AG04449 (cell line): ENCODE results near the gene BBS4.

Source experiments
- CTCF ChIA-PET: fragments of 350-600 bp; formaldehyde crosslinking; extraction: SDS; loops from one replicate; lab custom pipeline; 2021; ENCODE audit warnings: antibody characterized with exemption; lab: Yijun Ruan, JAX
- POLR2A ChIA-PET: fragments of 400-600, 350-600 bp; formaldehyde crosslinking; extraction: SDS; loops from one replicate; lab custom pipeline; 2020; ENCODE audit warnings: antibody characterized with exemption, inconsistent platforms; lab: Yijun Ruan, JAX
- DNase-seq: peaks from one replicate; pipeline ENCODE4 v3.0.0-alpha.2; 2010; ENCODE audit warnings: low read depth, low spot score
- H3K4me3 ChIP-seq: 2 replicates; pipeline ENCODE4 v1.5.1; 2011; ENCODE audit warnings: low read depth, mild to moderate bottlenecking, control low read depth, low read length
- CTCF ChIP-seq: IDR thresholded peaks from one replicate; pipeline ENCODE4 v1.5.1; 2011; ENCODE audit warnings: mild to moderate bottlenecking, moderate library complexity, low read length, control low read depth, inconsistent platforms; ENCODE audit not compliant: insufficient read depth; ENCODE audit errors: missing control alignments

The BBS4 gene

GRCh38 chr15:72737723-72738122 is 51.7 kb downstream of the BBS4 start:
- DNase-seq: no peak
- POLR2A ChIA-PET: interaction anchor here (0.5 kb wide), 1 partner anchor 158 kb away, joined by 3 read pairs; no protein-coding TSS in a partner anchor
- CTCF ChIA-PET: interaction anchor here (3.6 kb wide), 1 partner anchor 15 kb away, joined by 34 read pairs; no protein-coding TSS in a partner anchor
- no peak for TF ChIP-seq CTCF
- H3K4me3 ChIP-seq: no peak overlapping the region

- CTCF ChIA-PET: interaction anchor here (1.8 to 3.6 kb wide), 2 partner anchors 18 to 141 kb away, joined by 4 to 34 read pairs; no protein-coding TSS in a partner anchor
- H3K4me3 ChIP-seq: no peak overlapping the region
- DNase-seq: no peak
- no peak for TF ChIP-seq CTCF
- POLR2A ChIA-PET: no interaction called here
Observed at GRCh38 chr15:72740219-72740618, 54.2 kb downstream of the BBS4 start.

- CTCF ChIA-PET: interaction anchor here (0.7 to 1.8 kb wide), 5 partner anchors 15 to 332 kb away, joined by 3 to 7 read pairs (median 4); no protein-coding TSS in a partner anchor
- no peak for DNase-seq
- no peak for TF ChIP-seq CTCF
- POLR2A ChIA-PET: interaction anchor here (0.8 kb wide), 1 partner anchor 15 kb away, joined by 3 read pairs; no protein-coding TSS in a partner anchor
- H3K4me3 ChIP-seq: no peak overlapping the region
Observed at GRCh38 chr15:72749700-72750099, 63.7 kb downstream of the BBS4 start.

- ChIA-PET POLR2A (no interaction called here), CTCF (interaction anchor here (0.9 to 2.0 kb wide), 3 partner anchors 26 to 329 kb away, joined by 3 to 8 read pairs (median 5); no protein-coding TSS in a partner anchor)
- H3K4me3 ChIP-seq: no peak overlapping the region
- DNase-seq: no peak
- TF ChIP-seq CTCF: no peak
Observed at GRCh38 chr15:72751751-72752455, 65.9 kb downstream of the BBS4 start.

GRCh38 chr15:72754096-72754495 is 68.1 kb downstream of the BBS4 start:
- no peak overlapping the region for H3K4me3 ChIP-seq
- ChIA-PET CTCF (interaction anchor here (0.7 kb wide), 1 partner anchor 41 kb away, joined by 3 read pairs; no protein-coding TSS in a partner anchor), POLR2A (no interaction called here)
- no peak for DNase-seq
- TF ChIP-seq CTCF: no peak

GRCh38 chr15:72758182-72758581 is 72.2 kb downstream of the BBS4 start:
- POLR2A ChIA-PET: interaction anchor here (0.6 kb wide), 1 partner anchor 10 kb away, joined by 3 read pairs; no protein-coding TSS in a partner anchor
- CTCF ChIA-PET: interaction anchor here (0.7 kb wide), 1 partner anchor 22 kb away, joined by 3 read pairs; no protein-coding TSS in a partner anchor
- DNase-seq: peak; percentile 94

More at GRCh38 chr15:72758182-72758581, 72.2 kb downstream of the BBS4 start:
- TF ChIP-seq CTCF: no peak
- H3K4me3 ChIP-seq: no peak overlapping the region
